ENCODE data around the gene BPGM.

- TF ChIP-seq CTCF (IDR thresholded peaks at IDR 0.05) (no peak), POLR2A (IDR thresholded peaks at IDR 0.05) (no peak)
Measured at GRCh38 chr7:134629445-134629844, 17.2 kb upstream of the BPGM start.

All from lower leg skin (tissue), 3 donors.